MM.1S (cell line): ENCODE measurements around the gene GP2.

ENCODE experiments used
- EZH2 ChIP-seq: fragments of 300-600 bp; sonication (generic); optimal IDR thresholded peaks from 2 replicates; pipeline ENCODE3; 2017; ENCODE audit warnings: low read depth, mild to moderate bottlenecking, antibody characterized with exemption, low read length, mixed read lengths
- TF ChIP-seq, protein P1 (sequence below): fragments of 300-600 bp; sonication (generic); IDR thresholded peaks from 2 replicates; pipeline ENCODE4 v1.5.1; 2016; ENCODE audit warnings: antibody characterized with exemption, low read length, mixed read lengths

- TF ChIP-seq, protein P1, sequence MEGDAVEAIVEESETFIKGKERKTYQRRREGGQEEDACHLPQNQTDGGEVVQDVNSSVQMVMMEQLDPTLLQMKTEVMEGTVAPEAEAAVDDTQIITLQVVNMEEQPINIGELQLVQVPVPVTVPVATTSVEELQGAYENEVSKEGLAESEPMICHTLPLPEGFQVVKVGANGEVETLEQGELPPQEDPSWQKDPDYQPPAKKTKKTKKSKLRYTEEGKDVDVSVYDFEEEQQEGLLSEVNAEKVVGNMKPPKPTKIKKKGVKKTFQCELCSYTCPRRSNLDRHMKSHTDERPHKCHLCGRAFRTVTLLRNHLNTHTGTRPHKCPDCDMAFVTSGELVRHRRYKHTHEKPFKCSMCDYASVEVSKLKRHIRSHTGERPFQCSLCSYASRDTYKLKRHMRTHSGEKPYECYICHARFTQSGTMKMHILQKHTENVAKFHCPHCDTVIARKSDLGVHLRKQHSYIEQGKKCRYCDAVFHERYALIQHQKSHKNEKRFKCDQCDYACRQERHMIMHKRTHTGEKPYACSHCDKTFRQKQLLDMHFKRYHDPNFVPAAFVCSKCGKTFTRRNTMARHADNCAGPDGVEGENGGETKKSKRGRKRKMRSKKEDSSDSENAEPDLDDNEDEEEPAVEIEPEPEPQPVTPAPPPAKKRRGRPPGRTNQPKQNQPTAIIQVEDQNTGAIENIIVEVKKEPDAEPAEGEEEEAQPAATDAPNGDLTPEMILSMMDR: no peak
- no peak for TF ChIP-seq EZH2
Observed at GRCh38 chr16:20308801-20309590, 18.3 kb downstream of the GP2 start.
